HuH-7 (cell line): Measurements from ENCODE around the gene RALGPS1.

Experiments
- DNase-seq: peaks from one replicate; pipeline ENCODE4 v3.0.0; 2011; ENCODE audit warnings: low spot score

Gene RALGPS1

DNA sequence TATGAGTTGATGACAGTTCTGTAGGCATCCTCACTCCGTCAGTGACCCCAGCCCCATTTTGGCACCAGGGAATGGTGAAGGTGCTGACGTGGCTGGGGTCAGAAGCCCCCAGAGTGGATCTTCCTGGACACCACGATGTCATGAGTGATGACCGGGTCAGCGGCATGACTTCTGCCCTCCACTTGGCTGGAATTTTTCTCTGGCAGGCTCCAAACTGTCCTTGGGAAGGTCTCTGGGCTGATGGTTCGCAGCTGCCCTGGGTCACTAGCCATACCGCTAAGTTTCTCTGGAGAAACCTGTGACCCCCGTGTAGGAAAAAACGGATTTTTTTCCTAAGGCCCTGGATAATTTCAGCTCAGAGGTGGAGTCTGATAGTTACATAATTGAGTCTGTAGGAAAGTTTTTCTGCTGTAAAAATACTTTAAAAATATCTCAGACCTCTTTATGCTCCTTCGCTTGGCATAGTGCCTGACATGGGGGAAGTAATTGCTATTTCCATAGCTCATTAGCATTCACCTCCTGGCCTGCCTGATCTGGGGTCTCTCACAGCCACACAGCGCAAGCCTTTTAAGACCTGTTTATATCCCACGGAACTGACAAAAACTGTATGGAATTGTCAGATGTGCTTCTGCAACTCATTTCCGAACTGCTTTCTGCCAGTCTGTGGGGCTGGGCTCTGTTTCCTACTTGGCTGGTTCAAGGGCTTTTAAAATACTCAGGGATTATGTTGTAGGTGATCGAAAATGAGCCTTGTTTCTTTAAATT, 138.7 kb downstream of the RALGPS1 start:
- DNase-seq: no peak

DNA sequence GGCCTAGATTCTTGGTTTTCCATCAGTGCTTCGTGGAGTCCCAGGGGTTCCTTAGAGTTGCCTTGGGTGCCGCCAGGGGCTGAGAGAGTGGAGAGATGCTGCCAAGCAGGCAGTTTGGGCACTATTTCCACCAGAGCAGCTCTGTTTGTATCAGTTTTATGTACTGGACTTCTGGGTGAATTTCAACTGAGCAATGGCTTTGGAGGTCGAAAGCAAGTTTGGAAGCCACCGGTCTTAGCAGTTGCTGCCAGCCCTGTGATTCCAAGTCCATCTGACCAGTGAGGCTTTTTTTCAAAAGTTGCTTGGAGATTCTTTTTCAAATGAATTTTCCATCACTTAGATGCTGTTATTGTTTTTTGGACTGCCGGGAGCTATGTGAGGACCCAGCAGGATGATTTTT, 139.4 kb downstream of the RALGPS1 start:
- DNase-seq: no peak

DNA sequence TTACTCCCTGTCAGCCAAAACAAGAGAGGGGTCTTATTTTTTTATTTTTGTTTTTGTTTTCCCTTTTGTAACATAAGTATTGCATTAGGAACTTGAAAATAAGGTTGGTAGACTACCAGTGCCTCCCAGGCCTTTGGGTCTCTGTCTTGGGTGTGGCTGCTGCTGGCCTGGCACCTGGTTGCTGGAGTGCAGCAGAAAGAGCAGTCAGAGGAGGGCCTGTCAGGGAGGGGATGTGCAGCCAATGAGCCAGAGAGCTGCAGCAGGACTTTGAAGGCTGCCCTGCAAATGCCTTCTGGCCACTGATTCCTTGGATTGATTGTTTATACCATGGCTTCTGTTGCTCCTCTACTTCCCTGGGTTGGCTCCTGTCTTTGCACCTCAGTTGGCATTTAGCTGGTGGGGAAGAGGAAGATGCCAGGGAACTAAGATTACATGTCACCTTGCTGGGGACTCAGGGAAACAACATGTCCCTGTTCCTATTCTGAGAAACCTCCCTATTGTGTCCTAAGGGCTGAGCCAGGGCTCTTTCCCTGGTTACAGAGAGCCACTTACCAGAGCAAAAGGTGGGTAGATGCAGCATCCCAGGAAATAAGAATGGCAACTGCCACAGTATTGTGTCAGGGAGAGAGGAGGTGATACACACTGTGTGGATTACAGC, 141.3 kb downstream of the RALGPS1 start:
- DNase-seq: no peak

DNA sequence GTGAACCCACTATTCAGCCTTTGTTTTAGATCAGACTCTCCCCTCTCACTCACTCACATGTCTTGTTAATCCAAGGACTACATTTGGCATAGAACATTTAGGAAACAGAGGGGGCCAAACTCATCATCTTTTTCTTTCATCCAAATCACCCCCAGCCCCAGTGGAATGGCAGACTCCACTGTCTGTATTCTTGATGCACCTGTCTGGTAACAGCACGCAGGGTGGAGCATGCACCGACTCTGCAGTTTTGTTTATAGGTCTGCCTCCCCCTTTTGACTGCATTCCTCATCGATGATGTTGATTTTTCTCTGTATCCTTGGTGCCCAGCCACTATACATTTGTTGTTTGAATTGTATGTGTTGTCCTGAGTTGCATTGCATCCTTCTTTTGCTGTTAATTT, 141.9 kb downstream of the RALGPS1 start:
- no peak for DNase-seq

DNA sequence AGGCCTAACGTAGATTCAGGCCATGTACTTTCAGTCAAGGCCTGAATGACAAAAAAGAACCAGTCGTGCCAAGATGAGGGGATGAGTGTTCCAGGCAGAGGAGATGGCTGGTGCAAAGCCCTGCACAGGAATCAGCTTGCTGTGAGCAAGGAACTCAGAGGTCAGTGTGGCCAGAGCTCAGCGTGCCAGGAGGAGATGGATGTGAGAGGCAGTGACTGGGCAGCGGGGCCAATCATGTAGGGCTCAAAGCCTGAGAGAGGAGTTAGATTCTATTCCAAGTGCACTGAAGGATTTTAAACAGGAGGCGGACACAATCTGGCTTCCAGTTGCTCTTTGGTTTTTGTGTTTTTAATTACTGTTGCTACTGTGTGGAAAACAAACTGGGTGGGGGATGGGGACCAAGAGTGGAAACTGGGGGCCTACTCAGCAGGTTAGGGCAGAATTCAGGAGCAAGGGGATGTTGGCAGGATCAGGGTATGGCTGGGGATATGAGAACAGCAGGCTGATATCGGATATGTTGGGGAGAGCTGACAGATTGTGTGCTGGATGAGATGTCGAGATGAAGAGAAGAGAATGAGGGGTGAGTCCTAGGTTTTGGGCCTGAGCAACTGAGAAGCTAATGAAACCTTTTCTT, 143.5 kb downstream of the RALGPS1 start:
- DNase-seq: no peak

DNA sequence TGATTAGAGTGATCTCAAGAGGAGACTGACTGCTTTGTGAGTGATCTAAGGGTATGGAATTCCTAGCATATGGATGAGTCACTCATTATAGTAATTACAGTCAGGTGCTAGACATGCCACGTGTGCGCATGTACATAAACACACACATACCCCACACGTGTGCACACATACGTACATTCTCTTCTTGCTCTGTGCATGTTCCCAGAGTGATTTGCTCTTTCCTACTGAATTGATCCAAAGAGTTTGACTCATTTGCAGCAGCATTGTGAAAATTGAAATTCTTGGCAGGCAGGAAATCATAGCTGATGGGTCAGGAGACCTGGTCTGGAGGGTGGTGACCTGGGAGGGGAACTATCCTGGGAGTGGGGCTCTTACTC, 144.1 kb downstream of the RALGPS1 start:
- no peak for DNase-seq

DNA sequence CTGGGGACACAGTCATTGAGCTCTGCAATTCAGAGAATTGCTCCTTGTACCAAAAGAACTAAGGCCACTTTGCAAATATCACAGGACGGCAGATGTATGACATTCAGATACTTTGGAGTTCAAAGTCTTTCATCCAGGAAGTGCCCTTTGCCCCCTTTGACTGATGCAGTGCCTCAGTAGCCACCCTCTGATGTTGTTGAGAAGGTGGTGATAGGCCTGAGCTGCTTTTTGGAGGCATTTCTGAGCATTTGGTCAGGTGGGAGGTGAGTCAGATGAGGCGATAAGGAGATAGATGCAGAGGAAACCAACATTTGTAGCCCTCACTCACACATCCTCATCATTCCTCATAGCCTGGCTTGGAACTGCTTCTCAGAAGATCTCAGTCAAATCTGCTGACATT, 144.4 kb downstream of the RALGPS1 start:
- DNase-seq: no peak

DNA sequence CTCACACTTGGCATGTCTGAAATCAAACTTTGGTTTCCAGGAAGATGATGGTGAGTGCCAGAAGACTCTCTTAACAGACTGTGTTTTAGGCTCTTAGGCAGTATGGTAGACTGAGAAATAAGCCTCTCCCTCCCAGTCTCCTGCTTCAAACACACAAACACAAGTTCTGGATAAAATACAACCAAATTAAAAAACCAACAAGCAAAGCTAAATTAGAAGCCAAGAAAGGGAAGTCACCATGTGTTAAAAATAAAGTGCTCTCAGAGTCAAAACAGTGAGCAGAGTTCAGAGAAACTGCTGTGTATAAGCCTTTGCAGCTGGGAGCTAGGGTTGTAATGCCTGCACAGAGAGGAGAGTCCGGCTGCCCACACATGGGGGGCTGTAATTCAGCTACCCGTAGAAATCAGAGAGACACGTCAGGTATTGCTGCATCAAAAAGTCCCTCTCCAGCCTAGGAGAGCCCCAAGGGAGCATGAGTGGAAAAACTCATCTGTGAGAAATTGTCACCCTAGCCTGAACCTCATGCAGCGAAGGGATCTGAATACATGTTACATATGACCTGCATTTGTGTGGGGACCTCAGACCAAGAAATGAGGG, 145.3 kb downstream of the RALGPS1 start:
- DNase-seq: no peak

DNA sequence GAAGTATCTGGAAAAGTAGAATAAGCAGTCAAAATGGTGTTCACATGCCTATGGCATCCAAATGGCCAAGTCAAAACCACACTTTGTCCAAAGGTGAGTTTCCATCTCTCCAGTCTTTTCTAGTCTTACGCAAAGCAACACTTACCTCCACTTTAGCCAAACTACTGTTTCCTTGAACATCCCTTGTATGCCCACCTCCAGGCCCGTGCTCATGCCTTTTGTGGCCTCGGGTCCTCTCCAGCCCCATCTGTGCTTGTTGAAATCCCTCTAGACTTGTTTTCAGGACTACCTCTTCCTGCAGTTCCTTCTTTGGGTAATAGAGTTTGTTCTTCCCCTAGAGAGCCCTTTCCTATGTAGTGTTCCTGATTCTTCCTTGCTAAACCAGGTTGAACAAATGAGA, 146.8 kb downstream of the RALGPS1 start:
- no peak for DNase-seq

DNA sequence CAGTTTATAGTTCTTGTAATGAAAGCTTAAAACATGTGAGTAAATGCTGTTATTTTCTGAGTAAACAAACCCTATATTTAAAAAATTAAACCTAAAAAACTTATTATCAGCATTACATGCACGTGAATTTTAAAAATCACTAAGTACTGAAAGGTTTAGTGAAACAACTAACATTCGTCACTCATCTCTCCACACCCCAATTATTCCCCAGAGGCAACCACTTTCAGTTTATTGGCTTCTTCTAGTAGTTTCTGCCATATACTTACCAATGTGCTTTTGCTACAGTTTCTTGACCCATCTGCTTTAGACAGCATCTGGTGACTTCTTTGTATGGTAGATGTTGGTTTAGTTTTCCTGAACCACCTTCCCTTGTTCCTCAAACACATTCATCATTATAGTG, 149.8 kb downstream of the RALGPS1 start:
- DNase-seq: no peak

DNA sequence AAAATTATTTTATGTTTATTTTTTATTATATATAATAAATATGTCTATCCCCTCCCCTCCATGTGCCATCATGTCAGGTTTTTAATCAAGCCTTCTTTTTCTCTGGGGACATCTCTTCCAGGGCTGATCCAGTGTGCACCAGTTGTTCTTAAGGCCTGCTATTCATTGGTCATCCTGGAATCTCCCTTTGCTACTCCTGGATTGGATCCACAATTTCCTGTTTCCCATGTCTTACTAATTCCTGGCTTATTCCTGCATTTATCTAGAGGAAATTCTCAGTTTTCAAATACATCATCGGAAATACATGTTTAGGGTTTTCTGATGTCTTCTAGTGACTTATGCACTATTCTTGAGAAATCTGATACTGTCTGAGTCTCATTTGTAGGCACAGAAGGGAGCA, 151.0 kb downstream of the RALGPS1 start:
- DNase-seq: no peak

DNA sequence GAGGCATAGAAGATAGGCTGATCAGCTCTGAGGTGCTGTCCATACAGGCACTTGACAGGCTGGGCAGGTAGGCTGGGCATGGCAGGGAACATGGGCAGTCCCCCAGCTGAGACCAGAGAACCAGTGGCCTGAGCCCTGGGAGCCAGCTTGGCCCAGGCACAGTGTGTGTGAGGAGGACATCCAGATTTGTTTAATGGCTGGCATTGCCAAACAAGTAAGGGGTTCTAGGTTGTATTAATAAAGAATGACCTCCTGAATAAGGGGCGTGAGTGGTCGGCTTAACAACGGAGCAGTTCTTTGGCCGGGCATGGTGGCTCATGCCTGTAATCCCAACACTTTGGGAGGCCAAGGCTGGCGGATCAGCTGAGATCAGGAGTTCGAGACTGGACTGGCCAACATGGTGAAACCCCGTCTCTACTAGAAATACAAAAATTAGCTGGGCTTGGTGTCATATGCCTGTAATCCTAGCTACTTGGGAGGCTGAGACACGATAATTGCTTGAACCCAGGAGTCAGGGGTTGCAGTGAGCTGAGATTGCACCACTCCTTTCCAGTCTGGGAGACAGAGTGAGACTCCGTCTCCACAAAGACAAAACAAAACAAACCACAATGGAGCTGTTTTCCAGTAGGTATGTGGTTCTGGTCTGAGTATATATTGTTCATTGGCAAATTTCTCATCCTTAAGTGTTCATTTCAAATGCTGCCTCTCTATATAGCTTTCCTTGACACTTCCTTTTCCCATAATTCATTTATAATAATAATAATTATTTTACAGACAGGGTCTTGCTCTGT, 151.7 kb downstream of the RALGPS1 start:
- DNase-seq: no peak

DNA sequence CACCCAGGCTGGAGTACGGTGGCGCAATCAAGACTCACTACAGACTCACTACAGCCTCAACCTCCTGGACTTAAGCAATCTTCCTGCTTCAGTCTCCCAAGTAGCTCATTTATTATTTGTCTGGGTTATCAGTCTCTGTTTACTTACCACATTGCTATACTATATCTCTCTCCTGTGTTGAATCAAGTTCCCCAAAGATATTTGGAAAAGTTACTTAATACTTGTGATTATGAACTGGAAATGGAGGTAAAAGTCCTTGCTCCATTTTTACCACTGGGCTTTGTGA, 152.2 kb downstream of the RALGPS1 start:
- DNase-seq: no peak

DNA sequence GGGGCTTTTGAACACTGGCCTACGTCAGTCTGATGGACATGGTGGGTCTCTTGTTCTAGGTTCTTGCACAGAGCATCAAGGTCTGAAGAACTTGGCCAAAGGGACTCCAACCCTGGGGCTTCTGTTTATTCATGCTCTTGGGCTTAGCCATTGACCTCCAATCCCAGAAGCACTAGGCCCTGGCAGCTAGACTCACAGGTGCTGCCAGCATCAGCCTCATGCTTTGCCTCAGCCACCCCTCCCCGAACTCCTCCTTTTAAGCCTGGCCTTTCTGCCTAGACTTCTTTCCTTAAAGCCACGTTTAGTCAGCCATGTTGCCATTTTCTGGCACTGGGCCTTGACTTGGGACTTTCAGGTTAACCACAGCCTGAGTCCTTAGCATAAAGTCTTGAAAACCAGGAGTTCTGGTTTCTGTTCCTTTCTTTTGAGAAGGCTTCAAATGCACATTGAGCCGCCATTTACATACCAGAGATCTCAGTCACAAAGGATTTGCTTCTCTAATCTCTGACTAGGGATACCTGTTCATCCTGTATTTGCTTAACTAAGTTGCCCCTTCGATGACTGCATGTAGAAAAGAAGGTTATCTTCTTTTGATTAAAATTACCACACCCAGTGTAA, 153.1 kb downstream of the RALGPS1 start:
- no peak for DNase-seq

DNA sequence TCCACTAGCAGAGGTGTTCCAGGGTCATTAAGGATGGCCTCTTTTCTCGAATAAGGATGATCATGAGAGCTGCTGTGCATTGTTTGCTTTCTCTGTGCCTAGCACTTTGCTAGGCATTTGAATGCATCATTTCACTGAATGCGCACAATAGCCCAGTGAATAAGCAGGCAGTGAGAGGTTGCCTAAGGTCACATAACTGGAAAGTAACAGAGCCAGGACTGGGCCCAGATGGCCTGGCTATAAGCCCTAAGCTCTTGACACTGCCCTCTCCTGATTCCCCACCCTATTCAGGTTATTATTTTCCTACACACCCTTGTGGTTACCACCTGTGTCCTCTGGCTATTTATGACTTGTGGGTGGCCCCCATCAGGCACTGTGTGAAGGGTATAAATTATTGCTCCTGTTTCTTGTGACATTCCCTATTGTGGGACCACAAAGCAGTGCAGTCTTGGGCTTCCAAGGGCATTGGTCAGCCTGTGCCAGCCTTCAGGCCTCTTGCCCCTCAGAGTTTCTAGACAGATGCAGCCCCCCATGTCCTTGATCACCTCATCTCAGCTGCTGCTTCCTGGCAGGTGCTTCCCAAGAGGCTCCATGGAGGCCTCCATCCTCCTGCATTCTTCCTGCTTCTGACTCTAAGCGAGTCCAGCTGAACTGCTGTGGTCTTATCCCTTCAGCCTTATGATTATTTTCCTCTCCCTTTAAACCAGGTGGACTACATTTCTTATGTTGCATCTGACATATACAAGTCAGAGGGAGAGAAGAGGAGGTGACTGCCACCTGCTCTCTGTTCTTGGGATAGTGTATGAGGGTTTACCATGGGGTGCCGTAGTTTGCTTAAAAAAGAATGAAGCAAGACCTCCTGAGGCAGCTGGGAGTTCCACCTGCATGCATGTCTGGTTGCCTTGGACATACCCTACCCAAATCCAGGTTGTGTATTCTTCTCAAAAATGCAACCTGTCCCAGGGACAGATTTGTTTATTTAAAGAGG, 160.3 kb downstream of the RALGPS1 start:
- DNase-seq: no peak

DNA sequence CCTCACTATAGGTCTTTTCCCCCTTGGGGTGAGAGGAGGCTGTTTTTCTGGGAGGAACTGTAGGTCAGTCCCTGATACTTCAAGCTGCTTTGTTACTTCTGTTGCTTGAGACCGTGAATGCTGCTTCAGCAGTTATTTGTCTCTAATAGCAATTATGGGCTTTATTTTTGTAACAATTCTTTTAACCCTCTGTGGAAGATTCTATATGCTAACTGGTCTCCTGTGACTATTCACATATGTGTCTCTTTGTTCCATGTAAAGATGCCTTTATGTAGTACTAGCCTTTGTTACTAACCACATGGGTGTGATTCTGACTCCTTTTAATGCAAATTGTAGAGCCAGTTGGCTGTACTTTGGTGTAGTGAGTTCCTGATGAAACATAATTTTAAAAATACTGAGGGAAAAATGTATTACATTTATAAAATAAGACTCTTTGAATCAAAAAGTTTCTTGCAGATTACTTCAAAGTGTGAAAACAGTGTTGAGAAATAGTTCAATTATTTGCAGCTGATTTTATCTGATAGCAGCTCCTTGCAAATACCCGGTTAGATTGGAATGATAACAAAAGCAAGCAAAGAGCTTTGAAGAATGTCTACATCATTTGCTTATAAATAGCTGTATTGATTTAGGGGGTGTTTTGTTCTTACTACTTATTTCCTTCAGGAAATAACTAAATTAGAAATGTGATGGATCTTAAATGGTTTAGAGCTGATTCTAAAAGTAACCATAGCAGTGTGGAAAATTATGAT, 161.2 kb downstream of the RALGPS1 start:
- DNase-seq: no peak

DNA sequence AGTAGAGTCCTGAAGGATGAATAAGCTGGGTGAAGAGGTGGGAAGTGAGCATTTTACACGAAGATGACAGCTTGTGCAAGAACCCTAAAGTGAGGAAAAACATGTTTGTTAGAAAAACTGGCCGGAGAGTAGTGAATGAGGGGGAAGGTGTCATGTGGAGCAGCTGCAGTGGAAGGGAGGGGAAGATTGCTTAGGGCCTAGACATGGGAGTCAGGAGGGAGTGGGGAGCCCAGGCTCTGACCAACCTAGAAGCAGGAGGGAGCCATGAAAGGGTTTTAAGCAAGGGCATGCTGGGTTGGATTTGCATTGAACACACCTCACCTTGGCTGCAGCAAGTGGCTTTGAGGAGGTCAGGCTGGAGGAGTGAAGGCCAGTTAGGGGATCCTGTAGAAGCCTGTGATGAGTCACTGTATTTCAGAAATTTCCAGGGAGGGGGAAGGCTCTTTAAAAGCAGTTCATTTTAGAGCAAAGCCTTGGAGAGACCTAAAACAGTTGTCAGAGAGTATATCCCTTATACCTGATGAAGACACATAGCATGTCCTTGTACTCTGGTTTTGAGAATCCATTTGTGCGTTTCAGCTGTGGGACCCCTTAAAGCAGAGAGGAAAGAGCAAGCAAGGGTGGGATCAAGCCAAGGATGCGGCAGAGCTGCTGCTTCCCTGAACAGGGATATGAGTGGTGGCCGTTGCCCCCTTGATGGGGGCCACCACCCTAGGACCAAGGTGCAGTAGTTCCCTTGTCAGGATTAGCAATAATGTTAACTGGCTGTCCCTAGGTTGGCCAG, 162.5 kb downstream of the RALGPS1 start:
- DNase-seq: no peak

DNA sequence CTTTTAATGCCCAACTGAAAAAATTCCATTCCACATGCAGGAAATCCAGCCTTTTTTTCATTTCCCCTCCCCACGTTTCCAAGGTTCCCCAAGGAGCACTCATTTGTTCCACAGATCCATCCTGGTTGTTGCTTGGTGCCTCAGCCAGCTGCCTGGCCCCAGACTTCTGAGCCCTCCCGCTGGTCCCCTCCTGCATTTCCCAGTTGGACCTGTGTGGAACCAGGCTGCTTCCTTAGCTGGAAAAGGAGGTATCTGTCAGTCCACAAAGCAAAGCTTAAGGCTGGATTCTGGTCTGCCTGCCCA, 163.0 kb downstream of the RALGPS1 start:
- no peak for DNase-seq

DNA sequence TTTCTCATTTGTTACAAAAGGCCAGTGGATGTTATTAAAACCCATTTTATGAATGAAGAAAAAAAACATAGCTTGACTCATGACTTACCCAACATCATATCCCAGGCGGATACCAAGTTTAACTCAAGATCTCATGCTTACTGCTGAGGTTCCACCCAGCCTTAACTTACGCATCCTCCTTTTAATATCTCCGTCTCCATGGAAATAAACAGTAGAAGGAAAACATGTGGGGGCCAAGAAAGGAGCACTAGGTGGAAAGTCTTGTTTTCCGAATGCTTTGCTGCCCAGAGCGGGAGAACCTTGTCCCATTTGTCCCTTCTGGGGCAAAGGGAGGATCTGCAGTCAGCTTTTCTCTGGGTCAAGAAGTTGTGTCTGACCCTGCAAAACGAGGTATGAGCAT, 163.8 kb downstream of the RALGPS1 start:
- no peak for DNase-seq

DNA sequence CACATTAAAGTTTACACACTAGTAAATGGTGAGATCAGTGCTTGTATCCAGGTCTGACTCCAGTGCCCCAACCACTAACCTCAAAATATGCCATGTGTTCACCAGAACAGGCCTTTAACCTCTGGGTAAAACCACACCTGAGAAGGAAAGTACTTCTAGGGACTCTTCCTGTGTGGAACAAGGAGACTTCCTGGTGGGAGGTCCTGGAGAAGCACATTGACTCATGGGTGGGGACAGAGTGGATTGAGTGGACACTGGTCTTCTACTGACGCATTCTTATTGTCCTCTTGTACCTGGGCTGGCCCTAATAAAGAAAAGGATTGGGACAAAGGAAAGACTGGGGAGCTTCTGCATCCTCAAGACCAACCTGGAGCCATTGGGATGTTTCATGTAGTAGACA, 164.4 kb downstream of the RALGPS1 start:
- no peak for DNase-seq
